Ammon's horn (tissue), 1 donor: ENCODE results near the gene TANGO2.

Experiments used
- DNase-seq: peaks from one replicate; pipeline ENCODE4 v3.0.0-alpha.2; 2016; ENCODE audit warnings: low spot score

The TANGO2 gene

GRCh38 chr22:20108757-20109230 is 87.9 kb downstream of the TANGO2 start:
- no peak for DNase-seq

DNA sequence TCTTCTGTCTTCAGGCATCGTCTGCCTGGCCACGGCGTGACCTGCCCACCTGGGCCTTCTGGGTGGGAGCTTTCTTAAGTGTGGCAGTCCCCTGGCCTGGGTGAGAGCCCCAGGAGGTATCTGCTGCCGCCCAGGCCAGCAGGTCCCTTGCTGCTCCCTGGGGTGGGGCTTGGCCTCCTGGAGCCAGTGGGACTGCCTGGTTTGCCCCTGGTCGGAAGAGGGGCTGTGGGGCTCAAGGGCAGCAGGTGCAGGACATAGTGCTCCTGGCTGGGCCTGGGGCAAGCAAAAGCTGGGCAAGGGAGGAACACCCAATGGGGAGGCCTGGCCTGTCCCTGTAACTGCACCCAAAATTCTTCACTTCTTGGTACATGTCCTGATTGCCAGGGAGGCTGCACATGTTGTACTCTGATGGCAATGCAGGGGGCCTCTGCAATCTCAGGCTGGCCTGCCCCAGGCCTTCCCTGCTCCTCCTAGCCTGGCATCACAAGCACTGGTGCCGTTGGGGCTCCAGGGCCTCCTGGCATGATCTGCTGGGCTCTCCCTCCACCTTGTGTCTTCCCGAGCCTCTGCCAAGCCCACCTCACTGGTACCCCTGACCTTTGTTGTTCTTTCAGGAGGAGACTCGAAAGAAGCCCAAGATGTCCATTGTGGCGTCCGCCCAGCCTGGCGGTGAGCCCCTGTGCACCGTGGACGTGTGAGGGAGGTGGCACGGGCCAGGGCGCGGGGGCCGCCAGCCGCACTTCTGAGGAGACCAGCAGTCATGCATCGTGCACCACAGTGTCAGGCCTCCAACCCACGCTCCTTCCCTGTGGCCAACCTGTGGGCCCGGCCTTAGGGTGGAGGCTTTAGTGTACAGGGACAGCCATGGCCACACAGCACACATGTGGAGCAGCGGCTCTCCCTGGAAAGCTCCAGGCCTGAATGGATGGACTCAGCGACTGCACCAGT is 88.8 kb downstream of the TANGO2 start:
- DNase-seq: no peak

- DNase-seq: no peak
Observed at GRCh38 chr22:20110359-20110985, 89.6 kb downstream of the TANGO2 start.

- no peak for DNase-seq
Observed at GRCh38 chr22:20111045-20111688, 90.3 kb downstream of the TANGO2 start.

DNA sequence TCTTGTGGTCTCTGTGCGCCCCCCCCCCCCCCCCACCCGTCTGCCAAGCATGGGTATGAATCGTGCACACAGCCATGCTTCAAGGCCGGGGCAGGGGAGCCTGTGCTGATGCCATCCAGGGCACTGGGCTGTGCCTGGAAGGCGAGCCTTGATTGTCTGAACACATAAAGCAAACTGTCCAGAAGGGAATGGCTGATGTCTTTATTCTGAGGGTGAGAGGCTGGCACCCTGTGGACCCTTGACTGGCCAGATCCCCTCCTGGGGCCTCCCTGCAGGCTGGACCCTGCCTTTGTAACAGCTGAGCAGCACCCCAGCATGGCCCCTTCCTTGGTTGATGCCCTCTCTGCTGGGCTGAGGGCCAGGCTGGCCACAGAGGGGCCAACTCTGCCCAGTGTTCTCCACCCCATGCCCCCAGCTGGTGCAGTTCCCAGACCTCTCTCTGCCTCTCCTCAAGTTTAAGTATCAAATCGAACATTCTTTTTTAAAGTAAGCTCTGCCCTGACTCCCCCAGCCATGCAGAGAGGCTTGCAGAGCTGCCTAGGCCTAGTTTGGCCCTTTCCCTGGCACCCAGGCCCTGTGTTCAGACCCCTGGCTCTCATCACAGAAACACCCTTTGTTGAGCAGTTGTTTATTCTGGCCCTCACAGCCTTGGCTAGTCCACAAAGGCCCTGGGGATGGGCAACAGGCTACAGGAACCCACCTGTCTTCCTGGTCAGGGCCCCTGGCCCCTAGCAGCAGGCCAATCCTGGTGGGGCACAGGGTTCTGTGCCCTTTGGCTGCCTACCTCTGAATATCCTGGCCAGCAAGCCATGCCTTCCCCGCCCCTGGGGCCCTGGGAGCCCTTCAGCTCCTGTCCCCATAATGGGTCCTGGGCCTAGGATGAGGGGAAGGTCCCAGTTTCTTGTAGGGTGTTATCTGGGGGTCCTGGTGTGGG is 91.0 kb downstream of the TANGO2 start:
- no peak for DNase-seq

- no peak for DNase-seq
Observed at GRCh38 chr22:20112623-20113511, 92.0 kb downstream of the TANGO2 start.

DNA sequence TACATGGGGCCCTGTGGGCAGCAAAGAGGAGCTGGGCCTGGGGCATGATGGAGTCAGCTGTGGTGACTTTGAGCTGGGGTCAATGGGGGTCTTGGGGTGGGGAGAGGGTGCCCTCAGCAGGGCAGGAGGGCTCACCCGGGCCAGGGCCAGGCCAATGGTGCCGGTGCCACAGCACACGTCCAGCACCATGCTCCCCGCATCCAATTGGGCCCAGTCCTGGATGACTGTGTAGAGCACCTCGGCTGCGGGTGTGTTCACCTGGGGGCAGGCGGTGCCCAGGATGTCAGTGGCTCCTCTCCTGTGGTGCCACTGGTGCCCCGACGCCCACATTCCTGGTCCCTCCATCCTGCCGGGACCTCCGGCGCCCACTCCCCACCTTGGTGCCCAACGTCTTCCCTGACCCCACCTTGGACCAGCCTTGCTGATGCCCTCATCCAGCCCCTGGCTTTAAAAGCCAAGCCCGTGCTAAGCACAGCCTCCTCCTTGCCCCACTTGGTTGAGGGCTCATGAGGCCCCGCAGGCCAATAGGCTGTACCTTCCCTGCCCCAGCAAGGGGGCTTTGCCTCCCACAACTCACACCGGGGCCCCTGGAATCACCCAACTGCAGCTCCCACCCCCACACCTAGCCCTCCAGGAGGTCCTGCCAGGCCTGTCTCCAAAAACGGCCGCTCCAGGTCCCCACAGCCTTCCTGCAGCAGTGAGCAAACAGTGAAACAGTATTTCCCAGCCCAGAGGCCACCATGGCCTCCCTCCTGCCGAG is 92.8 kb downstream of the TANGO2 start:
- DNase-seq: no peak

DNA sequence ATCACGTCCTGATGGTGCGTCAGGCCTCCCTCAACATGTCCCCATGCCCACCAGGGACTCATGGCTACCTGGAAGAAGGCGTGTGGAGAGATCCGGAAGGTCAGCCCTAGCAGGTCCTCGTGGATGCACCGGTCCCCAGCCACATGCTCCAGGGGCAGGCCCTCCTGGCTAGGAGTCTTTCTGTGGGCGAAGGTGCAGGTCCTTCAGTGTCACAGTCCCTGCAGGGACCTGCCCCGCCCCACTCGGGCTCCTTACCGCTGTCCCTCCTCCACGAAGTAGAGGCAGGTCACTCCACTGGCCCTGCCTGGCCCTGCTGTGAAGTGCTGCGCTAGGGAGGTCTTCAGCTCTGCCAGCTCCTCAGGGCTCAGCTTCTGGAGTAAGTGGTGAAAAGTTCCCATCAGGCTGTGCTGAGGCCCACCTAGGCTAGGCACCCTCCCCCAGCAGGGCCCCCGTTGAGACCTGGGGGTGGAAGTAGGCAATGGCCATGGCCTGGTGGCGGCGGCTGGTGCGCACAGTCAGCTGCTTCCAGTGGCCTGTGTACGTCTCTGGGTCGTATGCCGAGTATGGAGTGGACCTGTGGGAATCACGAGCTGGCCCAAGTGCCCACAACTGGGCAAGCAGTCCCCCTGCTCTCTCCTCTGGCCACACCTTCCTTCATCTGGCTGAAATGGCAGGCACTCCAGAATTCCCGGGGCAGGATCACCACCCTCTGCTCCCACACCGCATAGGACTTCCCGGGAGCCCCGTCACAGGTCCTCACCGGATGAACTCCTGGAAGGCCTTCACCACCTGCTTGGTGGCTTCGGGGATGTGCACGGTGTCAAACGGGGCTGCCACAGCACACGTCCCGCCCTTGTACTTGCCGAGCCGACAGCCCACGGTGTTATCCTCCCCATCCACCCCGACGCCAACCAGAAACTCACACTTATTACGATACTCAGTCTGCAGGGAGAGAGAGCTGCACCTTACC is 93.9 kb downstream of the TANGO2 start:
- no peak for DNase-seq

- no peak for DNase-seq
Observed at GRCh38 chr22:20115691-20116375, 94.9 kb downstream of the TANGO2 start, which contains the start of gene RANBP1. TSS of gene RANBP1 (plus strand) at chr22:20116104. CDS start at chr22:20116185, 81 bp downstream.

DNA sequence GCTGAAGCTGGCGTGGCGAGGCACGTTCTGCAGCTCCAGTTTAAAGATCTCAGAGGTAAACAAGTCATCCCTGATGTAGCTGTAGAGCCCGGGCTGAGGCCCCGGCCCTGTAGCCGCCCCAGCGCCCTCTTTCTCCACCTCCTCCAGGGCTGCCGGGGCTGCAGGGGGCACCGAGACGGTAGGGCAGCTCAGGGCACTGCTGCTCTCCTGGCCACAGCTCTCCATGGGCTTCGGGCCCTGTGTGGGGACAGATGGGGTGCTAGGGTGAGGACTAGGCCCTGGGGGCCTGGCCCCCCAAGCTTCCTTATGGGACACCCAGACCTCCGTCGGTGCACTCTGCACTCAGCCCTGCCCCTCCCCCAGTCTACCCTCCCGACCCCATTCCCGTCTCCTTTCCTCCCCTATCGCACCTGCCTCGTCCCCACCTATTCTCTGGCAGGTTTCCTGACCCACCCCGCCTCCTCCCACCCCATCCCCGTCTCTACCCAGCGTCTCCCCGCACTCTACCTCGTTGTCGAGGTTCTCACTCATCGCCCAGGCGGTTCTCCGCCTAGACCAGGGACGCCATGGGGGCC is 95.6 kb downstream of the TANGO2 start:
- no peak for DNase-seq
